ENCODE data around the gene PPIP5K1.
"Not testable (repeated sequence)": the region's sequence is repeated elsewhere in the genome, so short reads cannot be mapped to it uniquely, and the experiment has no call there.

The PPIP5K1 gene

DNA sequence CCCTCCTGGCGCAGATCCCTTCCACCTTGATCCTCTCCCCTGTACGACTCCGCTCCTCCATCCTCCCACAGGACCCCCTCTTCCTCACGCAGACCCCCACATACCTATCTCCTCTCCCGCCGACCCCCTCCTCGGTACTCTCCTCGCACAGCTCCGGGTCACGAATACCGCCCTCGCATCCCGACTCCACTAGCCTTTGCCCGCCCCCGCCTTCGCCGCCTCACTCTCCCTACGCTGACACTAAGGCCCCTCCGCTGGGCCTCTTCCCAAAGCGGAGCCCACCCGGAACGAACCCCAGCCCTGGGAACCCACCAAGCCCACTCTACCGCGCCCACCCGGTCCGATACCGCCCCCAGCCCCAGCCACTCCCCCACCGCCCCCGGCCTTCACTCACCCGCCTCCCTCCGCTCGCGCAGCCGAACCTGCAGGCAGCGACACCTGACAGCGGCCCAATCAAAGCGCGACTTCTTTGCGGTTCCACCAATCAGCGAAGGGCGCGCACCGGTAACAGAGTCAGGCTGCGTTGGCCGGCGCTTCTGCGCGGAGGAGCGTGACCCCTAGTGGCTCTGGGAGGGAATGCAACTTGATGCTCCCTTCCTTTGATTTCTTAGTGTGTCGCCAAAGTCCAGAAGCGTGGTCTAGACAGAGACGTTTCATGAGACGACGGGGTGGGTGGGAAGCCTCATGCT, at the start of gene PPIP5K1:
Gene PPIP5K1, minus strand, starts transcription at position 431 of the 689 bp plus-strand sequence. CDS start 5,704 bp downstream, outside the sequence.
- DNase-seq (ENCODE audit: low spot score) = not testable (repeated sequence)

DNA sequence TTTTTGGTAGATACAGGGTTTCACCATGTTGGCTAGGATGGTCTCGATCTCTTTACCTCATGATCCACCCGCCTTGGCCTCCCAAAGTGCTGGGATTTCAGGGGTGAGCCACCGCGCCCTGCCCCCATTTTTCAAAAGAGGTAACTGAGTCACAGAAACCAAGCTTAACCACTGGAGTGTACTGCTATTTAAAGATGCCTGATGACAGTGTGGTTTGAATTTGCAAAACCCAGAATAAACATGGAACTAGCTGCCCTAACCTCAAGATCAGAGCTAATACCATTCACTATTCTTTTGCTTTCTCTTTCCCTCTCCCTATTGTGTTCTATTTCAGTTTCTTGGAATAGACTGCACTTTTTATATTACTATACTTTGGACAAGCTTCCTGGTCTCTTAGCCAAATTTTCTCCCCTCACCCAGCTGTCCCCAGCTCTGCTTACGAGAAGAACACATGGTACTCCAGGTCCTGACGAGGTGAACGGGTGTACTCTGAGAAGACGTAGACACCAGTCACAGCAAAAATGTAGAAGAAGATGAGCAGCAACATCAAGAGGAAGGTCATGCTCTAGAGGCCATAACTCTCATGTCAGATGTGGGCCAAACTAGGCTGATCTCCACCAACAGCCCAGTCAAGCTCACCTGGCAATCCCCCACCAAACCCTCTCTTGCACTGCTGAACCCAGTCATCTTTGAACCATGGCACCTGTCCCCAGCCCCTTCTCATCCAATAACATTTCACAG, 48.6 kb upstream of the PPIP5K1 start:
- DNase-seq (ENCODE audit: low spot score) = not testable (repeated sequence)

GRCh38 chr15:43626937-43627336, 36.9 kb upstream of the PPIP5K1 start:
- not testable (repeated sequence) for DNase-seq (ENCODE audit: low spot score)

DNA sequence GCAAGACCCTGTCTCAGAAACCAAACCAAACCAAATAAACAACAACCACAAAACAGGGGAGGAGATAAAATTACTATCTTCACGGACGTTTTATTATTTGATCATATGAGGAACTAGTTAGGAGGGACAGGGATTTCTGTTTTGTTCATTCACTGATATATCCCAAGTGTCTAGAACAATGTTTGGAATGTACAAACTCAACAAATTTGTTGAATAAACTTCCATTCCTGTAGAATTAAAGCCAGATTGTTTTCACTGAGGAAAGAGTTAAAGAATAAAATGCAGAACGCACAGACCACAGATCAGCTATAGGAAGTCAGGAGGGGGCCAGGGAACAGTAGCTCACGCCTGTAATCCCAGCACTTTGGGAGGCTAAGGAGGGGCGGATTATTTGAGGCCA, 35.1 kb upstream of the PPIP5K1 start:
- DNase-seq (ENCODE audit: low spot score) = no peak

GRCh38 chr15:43622068-43622799, 32.2 kb upstream of the PPIP5K1 start:
- DNase-seq (ENCODE audit: low spot score) = not testable (repeated sequence)

GRCh38 chr15:43618700-43619099, 28.7 kb upstream of the PPIP5K1 start, which contains the start of gene STRC:
Gene STRC (minus strand): TSS chr15:43618800. CDS start chr15:43618722, 78 bp downstream.
- DNase-seq (ENCODE audit: low spot score) = not testable (repeated sequence)

DNA sequence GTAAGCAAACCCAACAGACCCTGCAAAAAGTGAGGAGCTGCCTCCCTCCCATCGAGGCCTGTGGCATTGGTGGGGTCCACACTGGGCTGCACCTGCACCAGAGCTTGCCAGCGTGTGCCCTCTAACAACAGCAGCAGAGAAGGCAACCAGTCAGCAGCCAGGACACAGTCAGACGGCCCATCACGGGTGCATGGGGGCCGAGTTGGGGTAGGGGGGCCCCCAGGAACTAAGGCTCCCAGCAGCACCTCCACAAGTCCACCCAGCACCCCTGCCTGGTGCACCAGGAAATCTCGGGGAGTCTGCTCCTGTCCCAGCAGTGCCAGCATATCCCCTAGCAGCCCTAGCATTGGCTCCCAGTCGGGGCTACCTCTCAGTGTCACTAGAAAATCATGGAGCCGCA, 27.7 kb upstream of the PPIP5K1 start:
- not testable (repeated sequence) for DNase-seq (ENCODE audit: low spot score)

GRCh38 chr15:43602233-43602632, 12.2 kb upstream of the PPIP5K1 start:
- DNase-seq (ENCODE audit: low spot score) = peak; percentile 66

- not testable (repeated sequence) for DNase-seq (ENCODE audit: low spot score)
Observed at GRCh38 chr15:43600200-43600599, 10.2 kb upstream of the PPIP5K1 start.

DNA sequence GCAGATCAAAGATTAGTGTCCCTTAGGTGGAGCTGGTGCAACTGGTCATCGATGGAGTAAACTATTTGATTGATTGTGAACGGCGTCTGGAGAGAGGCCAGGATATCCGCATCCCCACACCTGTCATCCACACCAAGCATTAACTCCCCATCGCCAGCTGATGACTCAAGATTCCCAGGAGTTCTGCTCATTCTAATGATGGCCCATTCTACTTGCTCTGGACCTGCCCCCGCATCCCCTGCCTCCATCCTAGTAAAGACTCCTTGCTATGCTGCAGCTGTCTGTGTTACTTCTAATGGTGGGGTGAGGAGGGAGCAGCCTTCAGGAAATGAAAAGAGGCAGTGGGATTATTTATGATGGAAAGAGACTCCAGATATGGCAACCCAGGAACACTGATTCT, 9.1 kb upstream of the PPIP5K1 start:
- not testable (repeated sequence) for DNase-seq (ENCODE audit: low spot score)

DNA sequence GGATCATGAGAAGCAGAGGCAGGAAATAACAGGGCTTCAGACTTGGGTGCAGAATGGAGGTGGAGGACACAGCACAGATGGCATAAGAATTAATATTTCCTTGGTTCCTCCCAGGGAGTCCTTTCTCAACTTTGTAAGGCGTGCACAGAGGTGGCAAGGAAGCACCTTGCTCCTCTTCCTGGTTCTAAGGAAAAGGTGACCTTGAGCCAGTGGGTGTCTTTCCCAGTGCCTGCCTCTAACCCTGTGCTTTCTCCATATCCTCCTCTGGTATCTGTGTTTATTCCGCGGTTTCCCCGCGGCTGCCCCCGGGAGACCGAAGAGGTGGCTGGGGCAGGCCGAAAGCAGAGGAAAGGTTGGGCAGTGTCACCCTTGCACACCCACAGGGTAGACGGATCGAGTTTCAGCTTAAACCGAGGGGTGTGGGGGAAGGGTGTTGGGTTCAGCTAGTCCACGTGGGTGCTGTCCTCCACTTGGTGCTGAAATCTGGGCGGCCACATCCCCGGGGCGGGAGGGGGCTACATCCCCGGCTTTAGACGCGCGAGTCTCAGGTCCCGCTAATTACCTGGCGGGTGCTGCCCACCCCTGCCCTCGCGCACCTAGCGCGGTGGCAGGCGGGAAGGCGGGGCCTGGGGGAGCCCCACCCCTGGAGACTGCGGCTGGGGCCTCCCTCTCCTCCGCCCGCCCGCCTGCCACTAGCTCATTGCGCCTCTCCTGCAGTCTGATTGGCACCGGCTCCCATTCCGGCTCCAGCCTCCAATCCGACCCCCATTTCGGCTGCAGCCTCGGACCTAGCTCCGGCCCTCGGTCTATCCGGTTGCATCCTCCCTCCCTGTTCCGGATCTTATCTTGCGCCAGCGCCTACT, 3.6 kb upstream of the PPIP5K1 start, which contains the start of gene CKMT1B:
Gene CKMT1B, plus strand, starts transcription at position 700 of the 863 bp plus-strand sequence. CDS start 192 bp downstream, outside the sequence.
- DNase-seq (ENCODE audit: low spot score) = not testable (repeated sequence)

- not testable (repeated sequence) for DNase-seq (ENCODE audit: low spot score)
Observed at GRCh38 chr15:43592841-43593240, 2.8 kb upstream of the PPIP5K1 start.

DNA sequence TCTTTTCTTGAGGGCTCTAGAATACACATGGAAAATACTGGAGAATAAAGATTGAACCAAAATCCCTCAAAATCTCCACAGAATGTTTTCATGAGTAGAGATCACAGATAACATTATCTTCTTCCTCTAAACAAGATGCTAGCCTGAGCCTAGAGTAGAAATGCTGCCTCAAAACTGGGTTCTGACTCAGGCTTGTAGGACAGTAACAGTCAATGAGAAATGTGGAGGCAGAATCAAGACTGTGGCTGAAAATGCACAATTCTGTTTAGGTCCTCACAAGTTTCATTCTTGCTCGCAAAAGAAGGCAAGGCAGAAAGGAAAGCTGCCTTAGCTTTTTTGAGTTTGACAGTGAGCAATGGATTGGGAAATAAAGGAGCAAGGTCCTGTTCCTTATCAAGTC, 15.4 kb downstream of the PPIP5K1 start:
- DNase-seq (ENCODE audit: low spot score) = not testable (repeated sequence)

DNA sequence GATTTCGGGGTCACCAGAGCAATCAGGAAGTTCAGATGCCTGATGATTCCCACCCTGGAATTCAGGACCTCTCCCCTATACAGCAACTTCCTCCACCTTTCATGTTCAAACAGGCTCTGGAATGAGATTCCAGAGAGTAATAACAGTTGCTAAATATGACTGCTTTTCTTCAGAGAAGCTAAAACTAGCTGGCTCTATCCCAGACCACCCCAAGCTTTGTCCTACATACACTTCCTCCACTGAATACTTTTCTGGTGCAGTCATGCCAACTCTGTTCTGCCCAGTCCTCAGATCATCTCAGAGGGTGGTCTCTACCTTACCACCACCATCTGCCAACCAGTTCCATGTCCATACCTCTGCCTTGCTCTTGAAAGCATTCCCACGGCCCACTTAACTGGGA, 23.4 kb downstream of the PPIP5K1 start:
- DNase-seq (ENCODE audit: low spot score) = not testable (repeated sequence)

- DNase-seq (ENCODE audit: low spot score) = not testable (repeated sequence)
Observed at GRCh38 chr15:43563793-43564192, 26.2 kb downstream of the PPIP5K1 start.

DNA sequence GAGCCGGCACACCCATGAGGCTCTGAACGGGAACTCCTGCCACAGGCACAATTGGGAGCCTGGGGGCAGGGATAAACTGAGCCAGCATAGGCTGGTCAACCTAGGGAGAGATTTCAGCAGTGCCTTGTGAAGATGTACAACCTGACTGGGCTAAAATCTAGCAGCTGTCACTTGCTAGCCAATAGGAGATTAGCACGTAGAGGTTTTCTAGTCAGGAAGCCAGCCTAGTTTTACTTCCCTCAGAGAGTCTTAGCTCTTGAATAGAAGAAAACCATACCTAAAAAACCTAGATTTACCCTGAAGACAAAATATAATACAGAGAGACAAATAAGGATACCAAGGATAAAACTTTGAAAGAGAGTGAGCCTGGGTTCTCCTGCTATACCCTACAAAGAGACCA, 27.3 kb downstream of the PPIP5K1 start:
- not testable (repeated sequence) for DNase-seq (ENCODE audit: low spot score)

GRCh38 chr15:43552986-43553385, 37.0 kb downstream of the PPIP5K1 start:
- DNase-seq (ENCODE audit: low spot score) = no peak

DNA sequence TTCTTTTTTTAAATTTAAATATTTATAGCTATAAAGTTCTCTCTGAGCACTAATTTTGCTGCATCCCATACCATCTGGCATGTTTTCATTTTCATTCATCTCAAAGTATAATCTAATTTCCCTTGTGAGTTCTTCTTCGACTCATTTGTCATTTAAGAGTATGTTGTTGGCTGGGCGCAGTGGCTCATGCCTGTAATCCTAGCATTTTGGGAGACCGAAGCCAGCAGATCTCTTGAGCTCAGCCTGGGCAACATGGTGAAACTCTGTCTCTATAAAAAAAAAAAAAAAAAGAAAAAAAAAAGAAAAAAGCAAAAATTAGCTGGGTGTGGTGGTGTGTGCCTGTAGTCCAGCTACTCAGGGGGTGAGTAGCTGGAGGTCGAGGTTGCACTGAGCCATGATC, 37.8 kb downstream of the PPIP5K1 start:
- DNase-seq (ENCODE audit: low spot score) = no peak

GRCh38 chr15:43550527-43551363, 39.3 kb downstream of the PPIP5K1 start:
- no peak for DNase-seq (ENCODE audit: low spot score)

DNA sequence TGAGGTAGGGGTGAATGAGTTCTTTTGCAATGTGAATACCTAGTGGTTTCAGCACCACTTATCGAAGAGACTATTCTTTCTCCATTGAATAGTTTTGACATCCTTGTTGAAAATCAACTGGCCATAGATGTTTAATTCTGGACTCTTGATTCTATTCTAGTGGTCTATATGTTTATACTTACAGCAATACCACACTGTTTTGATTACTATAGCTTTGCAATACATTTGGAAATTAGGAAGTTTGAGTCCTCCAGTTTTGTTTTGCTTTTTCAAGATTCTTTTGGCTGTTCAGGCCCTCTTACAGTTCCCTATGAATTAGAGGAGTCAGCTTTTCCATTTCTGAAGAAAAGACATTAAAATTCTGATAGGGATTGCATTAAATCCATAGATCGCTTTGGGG, 42.5 kb downstream of the PPIP5K1 start:
- DNase-seq (ENCODE audit: low spot score) = no peak
